ENCODE results near the gene KCNAB2.

- TF ChIP-seq EZH2phosphoT487 (IDR thresholded peaks at IDR 0.05; ENCODE audit: insufficient read depth, low read depth) = no peak
- TF ChIP-seq EZH2 (IDR thresholded peaks at IDR 0.05; ENCODE audit: insufficient read depth, poor library complexity, severe bottlenecking) = no peak
These were observed 11.0 kb upstream of the KCNAB2 start for GRCh38 chr1:6034750-6035096.

Data from GM23248 (cell line).